B cell (primary cell): ENCODE results near the gene ATP11C. TPM values are rescaled to one million over a fixed set of nuclear protein-coding genes. Genes with fewer than 3 reads are reported as not detected.

ENCODE experiments used
- ATAC-seq: fragments of 200-7000 bp; cut with Tn5 transposase; one replicate; pipeline ENCODE4 v1.10.0; 2021; ENCODE audit warnings: low read depth, mild to moderate bottlenecking, moderate number of reproducible peaks, moderate library complexity
- CTCF ChIA-PET: fragments of 350-600 bp; sonication (Branson Sonifier 250); formaldehyde crosslinking; loops from one replicate; lab custom pipeline; 2021; ENCODE audit warnings: antibody characterized with exemption, inconsistent platforms; lab: Charles Lee
- POLR2A ChIA-PET: fragments of 350-600 bp; sonication (Branson Sonifier 250); formaldehyde crosslinking; loops from one replicate; lab custom pipeline; 2021; ENCODE audit warnings: antibody characterized with exemption; lab: Charles Lee
- DNase-seq: peaks from one replicate; pipeline ENCODE4 v3.0.0; 2013
- H2AFZ ChIP-seq: 2 replicates; pipeline ENCODE4 v1.6.1; 2012; ENCODE audit warnings: mild to moderate bottlenecking, low read depth, low read length; ENCODE audit not compliant: insufficient read depth, poor library complexity, severe bottlenecking
- H3K27ac ChIP-seq, 2 donors: 1 replicate in 1 of 2; 2 replicates in 1 of 2; pipeline ENCODE4 v1.5.1; 2012 to 2013; ENCODE audit warnings: low read length in 2 of 2, mild to moderate bottlenecking in 2 of 2, moderate library complexity in 1 of 2
- H3K27me3 ChIP-seq, 4 experiments: fragments of 200-600 bp in 1 of 4; sonication (generic) in 1 of 4; replicated peaks in 1 of 4; 1 replicate in 2 of 4; 2 replicates in 2 of 4; pipeline versions ENCODE4 v1.6.1 to v1.7.0; 2013 to 2016; ENCODE audit warnings: low read length in 3 of 4, mild to moderate bottlenecking in 2 of 4, mixed read lengths in 1 of 4, moderate library complexity in 1 of 4; ENCODE audit not compliant: insufficient read depth in 4 of 4, control insufficient read depth in 3 of 4; ENCODE audit errors: control extremely low read depth in 1 of 4
- H3K36me3 ChIP-seq, 2 experiments: replicated peaks in 1 of 2; 1 replicate in 1 of 2; 2 replicates in 1 of 2; pipeline versions ENCODE4 v1.6.1 to v1.7.1; 2013; ENCODE audit warnings: low read length in 1 of 2; ENCODE audit not compliant: insufficient read depth in 2 of 2, control insufficient read depth in 1 of 2; ENCODE audit errors: control extremely low read depth in 1 of 2, extremely low read depth in 1 of 2
- H3K4me1 ChIP-seq, 2 donors: fragments of 200-600 bp in 1 of 2; sonication (generic) in 1 of 2; 1 replicate in 1 of 2; 2 replicates in 1 of 2; pipeline versions ENCODE4 v1.5.1 to v1.6.1; 2013 to 2017; ENCODE audit warnings: low read length in 2 of 2; ENCODE audit not compliant: control insufficient read depth in 2 of 2, insufficient read depth in 2 of 2
- H3K4me2 ChIP-seq: replicated peaks from 2 replicates; pipeline ENCODE3; 2012; ENCODE audit warnings: mild to moderate bottlenecking, low read depth, low read length; ENCODE audit not compliant: poor library complexity, severe bottlenecking
- H3K4me3 ChIP-seq, 5 experiments: fragments of 200-600 bp in 1 of 5; sonication (generic) in 1 of 5; 1 replicate in 3 of 5; 2 replicates in 2 of 5; pipeline versions ENCODE4 v1.5.1 to v1.7.0; 2011 to 2016; ENCODE audit warnings: low read length in 4 of 5, mild to moderate bottlenecking in 4 of 5, low read depth in 2 of 5, control low read depth in 1 of 5, moderate library complexity in 1 of 5; ENCODE audit not compliant: insufficient read depth in 1 of 5; ENCODE audit errors: control extremely low read depth in 1 of 5, extremely low read depth in 1 of 5
- H3K79me2 ChIP-seq: fragments of 200-600 bp; sonication (generic); one replicate; pipeline ENCODE4 v1.6.0; 2016; ENCODE audit warnings: low read length; ENCODE audit not compliant: control insufficient read depth, insufficient read depth
- H3K9ac ChIP-seq: fragments of 200-600 bp; sonication (generic); 2 replicates; pipeline ENCODE4 v1.6.1; 2017; ENCODE audit warnings: mild to moderate bottlenecking, low read length, moderate library complexity
- H3K9me3 ChIP-seq, 3 donors: one replicate each; pipeline versions ENCODE4 v1.6.1 to v1.7.1; 2013; ENCODE audit warnings: low read length in 2 of 3; ENCODE audit not compliant: control insufficient read depth in 2 of 3, insufficient read depth in 1 of 3; ENCODE audit errors: control extremely low read depth in 1 of 3
- H4K20me1 ChIP-seq: 2 replicates; pipeline ENCODE4 v1.6.0; 2012; ENCODE audit warnings: mild to moderate bottlenecking, low read length; ENCODE audit not compliant: insufficient read depth, control insufficient read depth, poor library complexity, severe bottlenecking
- H3K27ac Mint-ChIP-seq: one replicate; pipeline ENCODE4 v1.8.0; 2021; ENCODE audit warnings: mixed read lengths
- H3K27me3 Mint-ChIP-seq: one replicate; pipeline ENCODE4 v1.8.0; 2021; ENCODE audit warnings: mixed read lengths
- H3K4me1 Mint-ChIP-seq: one replicate; pipeline ENCODE4 v1.8.0; 2021; ENCODE audit warnings: mixed read lengths
- H3K4me3 Mint-ChIP-seq: one replicate; pipeline ENCODE4 v1.8.0; 2021; ENCODE audit warnings: mixed read lengths
- H3K9me3 Mint-ChIP-seq: one replicate; pipeline ENCODE4 v1.8.0; 2022; ENCODE audit warnings: mixed read lengths; ENCODE audit not compliant: insufficient read depth
- EZH2 ChIP-seq: IDR thresholded peaks from 2 replicates; pipeline ENCODE4 v1.6.1; 2012; ENCODE audit warnings: borderline replicate concordance, low read depth, mild to moderate bottlenecking, moderate library complexity, low read length; ENCODE audit not compliant: insufficient read depth, poor library complexity, severe bottlenecking
- WGBS: methylation state at CpG from one replicate; pipeline ENCODE4 v1.1.5; 2013; ENCODE audit warnings: missing lambda C conversion rate; ENCODE audit not compliant: insufficient coverage; 5-methylcytosine and 5-hydroxymethylcytosine counted together
- intact Hi-C: fragments of 100-400 bp; cut with micrococcal nuclease; formaldehyde crosslinking; loops from one replicate; pipeline ENCODE4 v1.10.0; 2022
- polyA plus RNA-seq: library from polyadenylated mRNA; depleted of rRNA; stranded (reverse); fragments of >200 nt; gene quantifications from 2 replicates; pipeline ENCODE4 v1.2.3, GENCODE V29; 2012
- total RNA-seq, 2 donors: library from RNA; stranded (reverse); fragments of 120-200 nt in 1 of 2; gene quantifications; 1 replicate in 1 of 2; 2 replicates in 1 of 2; pipeline versions ENCODE4 v1.2.3 to v1.2.4, GENCODE V29; 2013 to 2022
- TF ChIP-seq, protein P1 (sequence below): fragments of 200-600 bp; IDR thresholded peaks from one replicate; pipeline ENCODE4 v1.8.0; 2022; ENCODE audit warnings: antibody characterized with exemption, mild to moderate bottlenecking

Gene ATP11C
- total and polyA plus RNA-seq, 2 donors (not counting 1 experiment from before 2014, with no cell fraction given) = 8.5 to 29.2 TPM

DNA sequence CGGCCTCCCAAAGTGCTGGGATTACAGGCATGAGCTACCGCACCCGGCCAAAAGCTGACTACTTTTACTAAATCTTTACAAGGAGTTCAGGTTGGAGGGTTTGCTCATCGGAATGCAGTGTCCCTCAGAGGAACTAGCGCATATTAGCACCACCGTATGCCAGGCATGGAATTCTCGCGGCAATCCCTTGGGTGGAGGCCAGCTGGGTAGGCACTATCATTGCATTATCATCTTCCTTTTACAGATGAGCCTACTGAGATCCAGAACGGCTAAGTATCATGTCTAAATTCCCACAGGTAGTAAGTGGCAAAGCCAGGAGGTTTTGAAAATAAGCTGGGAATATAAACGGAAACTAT lies 38.5 kb upstream of the ATP11C start:
- Histone ChIP-seq H4K20me1 (no peaks in the 10 kb centered on the region), H3K4me1 (no peaks in the 10 kb centered on the region), H3K4me3 (no peak overlapping the region), H3K27ac (no peak overlapping the region), H3K79me2 (no peaks in the 10 kb centered on the region), H3K9me3 (no peaks in the 10 kb centered on the region), H3K36me3 (no peaks in the 10 kb centered on the region), H2AFZ (no peak overlapping the region), H3K4me2 (no peak overlapping the region), H3K9ac (no peak overlapping the region), H3K27me3 (peaks cover 0 to 3% (median 0%) of the 10 kb centered on the region in 4 experiments)
- H3K4me3 Mint-ChIP-seq = no peak overlapping the region
- TF ChIP-seq EZH2 = no peak
- TF ChIP-seq, protein P1, sequence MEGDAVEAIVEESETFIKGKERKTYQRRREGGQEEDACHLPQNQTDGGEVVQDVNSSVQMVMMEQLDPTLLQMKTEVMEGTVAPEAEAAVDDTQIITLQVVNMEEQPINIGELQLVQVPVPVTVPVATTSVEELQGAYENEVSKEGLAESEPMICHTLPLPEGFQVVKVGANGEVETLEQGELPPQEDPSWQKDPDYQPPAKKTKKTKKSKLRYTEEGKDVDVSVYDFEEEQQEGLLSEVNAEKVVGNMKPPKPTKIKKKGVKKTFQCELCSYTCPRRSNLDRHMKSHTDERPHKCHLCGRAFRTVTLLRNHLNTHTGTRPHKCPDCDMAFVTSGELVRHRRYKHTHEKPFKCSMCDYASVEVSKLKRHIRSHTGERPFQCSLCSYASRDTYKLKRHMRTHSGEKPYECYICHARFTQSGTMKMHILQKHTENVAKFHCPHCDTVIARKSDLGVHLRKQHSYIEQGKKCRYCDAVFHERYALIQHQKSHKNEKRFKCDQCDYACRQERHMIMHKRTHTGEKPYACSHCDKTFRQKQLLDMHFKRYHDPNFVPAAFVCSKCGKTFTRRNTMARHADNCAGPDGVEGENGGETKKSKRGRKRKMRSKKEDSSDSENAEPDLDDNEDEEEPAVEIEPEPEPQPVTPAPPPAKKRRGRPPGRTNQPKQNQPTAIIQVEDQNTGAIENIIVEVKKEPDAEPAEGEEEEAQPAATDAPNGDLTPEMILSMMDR = no peak
- H3K9me3 Mint-ChIP-seq = peaks cover 4% of the 10 kb centered on the region
- intact Hi-C loops = no loop called here
- H3K4me1 Mint-ChIP-seq = no peaks in the 10 kb centered on the region
- peaks cover 8% of the 10 kb centered on the region for H3K27me3 Mint-ChIP-seq
- ChIA-PET POLR2A (no interaction called here), CTCF (no interaction called here)
- no peak overlapping the region for H3K27ac Mint-ChIP-seq
- no peak for ATAC-seq
- WGBS = 80% methylated on average over 1 of the region's 10 CpGs
- no peak for DNase-seq

DNA sequence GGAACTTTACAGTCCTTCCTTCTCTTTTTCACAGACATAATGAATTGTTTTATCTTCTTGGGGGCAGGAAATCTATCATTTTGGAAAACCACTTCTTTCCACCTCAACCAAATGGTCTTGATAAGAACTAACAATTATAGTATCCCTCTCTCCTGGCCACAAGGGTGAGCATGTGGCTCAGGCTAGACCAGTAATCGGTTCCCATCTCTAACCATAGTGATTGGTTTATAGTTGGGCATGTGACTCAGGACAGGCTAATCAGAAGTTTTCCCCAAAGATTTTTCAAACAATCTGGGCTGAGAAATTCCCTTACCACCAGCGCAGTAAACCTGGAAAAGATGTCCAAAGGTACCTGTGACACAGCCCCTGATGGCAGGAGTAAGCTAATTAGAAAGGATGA lies 36.4 kb upstream of the ATP11C start:
- H3K4me3 ChIP-seq = no peak overlapping the region
- intact Hi-C loops = no loop called here
- no peaks in the 10 kb centered on the region for H3K79me2 ChIP-seq
- ChIA-PET POLR2A (no interaction called here), CTCF (no interaction called here)
- no peak for ATAC-seq
- no peaks in the 10 kb centered on the region for H4K20me1 ChIP-seq
- Mint-ChIP-seq H3K9me3 (no peaks in the 10 kb centered on the region), H3K4me1 (no peaks in the 10 kb centered on the region), H3K4me3 (no peak overlapping the region), H3K27me3 (peaks cover 5% of the 10 kb centered on the region), H3K27ac (no peak overlapping the region)
- no peak overlapping the region for H3K27ac ChIP-seq
- WGBS = no CpG with 5 or more reads among the region's 2 CpGs
- no peak for DNase-seq
- H2AFZ ChIP-seq = no peak overlapping the region
- TF ChIP-seq EZH2 = no peak
- TF ChIP-seq, protein P1 = no peak
- H3K9ac ChIP-seq = no peak overlapping the region
- peaks cover 0 to 3% (median 0%) of the 10 kb centered on the region in 4 experiments for H3K27me3 ChIP-seq
- H3K9me3 ChIP-seq = no peaks in the 10 kb centered on the region
- no peak overlapping the region for H3K4me2 ChIP-seq
- no peaks in the 10 kb centered on the region for H3K36me3 ChIP-seq
- H3K4me1 ChIP-seq = no peaks in the 10 kb centered on the region
